BE2C (cell line): ENCODE measurements around the gene FTSJ1.

Experiments
- DNase-seq: peaks from one replicate; pipeline ENCODE4 v3.0.0-alpha.2; 2020
- H3K27me3 ChIP-seq: fragments of 250-450 bp; sonication (Bioruptor Pico); 2 replicates; pipeline ENCODE4 v1.5.1; 2020; ENCODE audit warnings: mild to moderate bottlenecking
- H3K36me3 ChIP-seq: fragments of 250-450 bp; sonication (Bioruptor Pico); 2 replicates; pipeline ENCODE4 v1.5.1; 2020; ENCODE audit warnings: mild to moderate bottlenecking
- H3K4me1 ChIP-seq: fragments of 250-450 bp; sonication (Bioruptor Pico); 2 replicates; pipeline ENCODE4 v1.5.1; 2020
- H3K4me3 ChIP-seq: 2 replicates; pipeline ENCODE4 v1.5.1; 2011; ENCODE audit warnings: low read depth, low read length
- H3K9me3 ChIP-seq: fragments of 250-450 bp; sonication (Bioruptor Pico); 2 replicates; pipeline ENCODE4 v1.5.1; 2020
- CTCF ChIP-seq: IDR thresholded peaks from 2 replicates; pipeline ENCODE4 v1.5.1; 2012; ENCODE audit warnings: mild to moderate bottlenecking, low read depth, low read length

Gene FTSJ1

GRCh38 chrX:48480142-48480541, 4.1 kb downstream of the FTSJ1 start:
- Histone ChIP-seq H3K4me3 (no peak overlapping the region), H3K36me3 (peaks cover 7% of the 10 kb centered on the region), H3K27me3 (no peaks in the 10 kb centered on the region), H3K9me3 (no peaks in the 10 kb centered on the region), H3K4me1 (no peaks in the 10 kb centered on the region)
- DNase-seq, result no peak
- TF ChIP-seq CTCF, result no peak

- Histone ChIP-seq H3K9me3 (no peaks in the 10 kb centered on the region), H3K4me3 (no peak overlapping the region), H3K36me3 (peaks cover 7% of the 10 kb centered on the region), H3K4me1 (no peaks in the 10 kb centered on the region), H3K27me3 (no peaks in the 10 kb centered on the region)
- TF ChIP-seq CTCF, result no peak
- no peak for DNase-seq
Measured at GRCh38 chrX:48480583-48480982, 4.6 kb downstream of the FTSJ1 start.

- TF ChIP-seq CTCF, result no peak
- Histone ChIP-seq H3K27me3 (no peaks in the 10 kb centered on the region), H3K4me1 (no peaks in the 10 kb centered on the region), H3K9me3 (no peaks in the 10 kb centered on the region), H3K36me3 (peaks cover 7% of the 10 kb centered on the region), H3K4me3 (no peak overlapping the region)
- no peak for DNase-seq
Measured at GRCh38 chrX:48482526-48482925, 6.5 kb downstream of the FTSJ1 start.

- Histone ChIP-seq H3K27me3 (no peaks in the 10 kb centered on the region), H3K9me3 (no peaks in the 10 kb centered on the region), H3K4me3 (no peak overlapping the region), H3K36me3 (no peaks in the 10 kb centered on the region; the same call in 1 of the 2 replicates), H3K4me1 (no peaks in the 10 kb centered on the region)
- no peak for DNase-seq
- no peak for TF ChIP-seq CTCF
Measured at GRCh38 chrX:48487362-48487798, 11.4 kb downstream of the FTSJ1 start.

- no peak for TF ChIP-seq CTCF
- no peaks in the 10 kb centered on the region for H3K4me1 ChIP-seq
- H3K9me3 ChIP-seq, result no peaks in the 10 kb centered on the region
- no peaks in the 10 kb centered on the region for H3K36me3 ChIP-seq
- H3K4me3 ChIP-seq, result no peak overlapping the region
- no peak for DNase-seq
- H3K27me3 ChIP-seq, result no peaks in the 10 kb centered on the region
Measured at GRCh38 chrX:48488034-48488433, 12.0 kb downstream of the FTSJ1 start.

- H3K9me3 ChIP-seq, result no peaks in the 10 kb centered on the region
- no peaks in the 10 kb centered on the region for H3K4me1 ChIP-seq
- no peaks in the 10 kb centered on the region for H3K27me3 ChIP-seq
- no peak for TF ChIP-seq CTCF
- no peak for DNase-seq
- H3K36me3 ChIP-seq, result no peaks in the 10 kb centered on the region
- H3K4me3 ChIP-seq, result no peak overlapping the region
Measured at GRCh38 chrX:48489296-48489695, 13.3 kb downstream of the FTSJ1 start.
